IMR-90 (cell line): ENCODE data around the gene RAD51B. TPM values are rescaled to one million over a fixed set of nuclear protein-coding genes. Genes with fewer than 3 reads are reported as not detected.

Experiments used
- ATAC-seq: fragments of 200-7000 bp; cut with Tn5 transposase; 2 replicates; pipeline ENCODE4 v1.9.1; 2020; ENCODE audit warnings: low read depth, mild to moderate bottlenecking, moderate library complexity
- BruUV-seq: library from RNA; stranded (reverse); fragments of 400-500 nt; replicated peaks from 2 replicates; lab custom pipeline; 2021; lab: Mats Ljungman, UMichigan
- CTCF ChIA-PET: fragments of 300-600 bp; formaldehyde crosslinking; extraction: SDS; loops from one replicate; lab custom pipeline; 2021; ENCODE audit warnings: antibody characterized with exemption; lab: Yijun Ruan, JAX
- POLR2A ChIA-PET: fragments of 300-600 bp; sonication (Branson Sonifier 250); formaldehyde crosslinking; loops from one replicate; lab custom pipeline; 2022; ENCODE audit warnings: antibody characterized with exemption; ENCODE audit not compliant: unreplicated experiment; lab: Charles Lee
- DNase-seq: peaks from one replicate; pipeline ENCODE4 v3.0.0; 2013
- H2AFZ ChIP-seq: replicated peaks from 2 replicates; pipeline ENCODE3; 2013; ENCODE audit warnings: low read length, mild to moderate bottlenecking; ENCODE audit not compliant: poor library complexity
- H2AK5ac ChIP-seq: 2 replicates; pipeline ENCODE4 v1.6.1; 2013; ENCODE audit warnings: low read depth, low read length, inconsistent platforms
- H2AK9ac ChIP-seq: replicated peaks from 2 replicates; pipeline ENCODE3; 2013; ENCODE audit warnings: mild to moderate bottlenecking, low read depth, low read length, moderate library complexity; ENCODE audit not compliant: poor library complexity
- H2BK120ac ChIP-seq: 2 replicates; pipeline ENCODE4 v1.6.1; 2013; ENCODE audit warnings: low read depth, low read length, inconsistent platforms
- H2BK15ac ChIP-seq: 3 replicates; pipeline ENCODE4 v1.6.1; 2013; ENCODE audit warnings: low read depth, low read length, inconsistent platforms
- H2BK20ac ChIP-seq: 2 replicates; pipeline ENCODE4 v1.6.1; 2013; ENCODE audit warnings: low read depth, mild to moderate bottlenecking, inconsistent platforms, low read length, moderate library complexity
- H2BK5ac ChIP-seq: 2 replicates; pipeline ENCODE4 v1.6.1; 2013; ENCODE audit warnings: mild to moderate bottlenecking, low read depth, low read length, inconsistent platforms; ENCODE audit not compliant: poor library complexity, severe bottlenecking
- H3K14ac ChIP-seq: replicated peaks from 2 replicates; pipeline ENCODE4 v1.6.1; 2013; ENCODE audit warnings: low read depth, low read length, inconsistent platforms
- H3K18ac ChIP-seq: 2 replicates; pipeline ENCODE4 v1.6.1; 2013; ENCODE audit warnings: low read depth, low read length, control low read depth
- H3K23ac ChIP-seq: 2 replicates; pipeline ENCODE4 v1.6.1; 2013; ENCODE audit warnings: low read depth, low read length, inconsistent platforms
- H3K27ac ChIP-seq: 2 replicates; pipeline ENCODE4 v1.5.1; 2013; ENCODE audit warnings: mild to moderate bottlenecking, control low read depth, low read length; ENCODE audit not compliant: insufficient read depth
- H3K27me3 ChIP-seq: 2 replicates; pipeline ENCODE4 v1.6.1; 2013; ENCODE audit warnings: low read length; ENCODE audit not compliant: control insufficient read depth, insufficient read depth
- H3K36me3 ChIP-seq: 2 replicates; pipeline ENCODE4 v1.6.1; 2013; ENCODE audit warnings: low read length, mixed read lengths; ENCODE audit not compliant: control insufficient read depth, insufficient read depth
- H3K4ac ChIP-seq: 2 replicates; pipeline ENCODE4 v1.6.1; 2013; ENCODE audit warnings: low read depth, low read length, inconsistent platforms
- H3K4me1 ChIP-seq: 2 replicates; pipeline ENCODE4 v1.6.1; 2013; ENCODE audit warnings: low read length, mixed read lengths; ENCODE audit not compliant: control insufficient read depth, insufficient read depth
- H3K4me2 ChIP-seq: 2 replicates; pipeline ENCODE4 v1.6.1; 2013; ENCODE audit warnings: low read depth, mild to moderate bottlenecking, control low read depth, low read length, moderate library complexity
- H3K4me3 ChIP-seq: 2 replicates; pipeline ENCODE4 v1.5.1; 2013; ENCODE audit warnings: low read depth, mild to moderate bottlenecking, control low read depth, low read length, moderate library complexity; ENCODE audit not compliant: insufficient read depth
- H3K56ac ChIP-seq: 2 replicates; pipeline ENCODE4 v1.6.1; 2013; ENCODE audit warnings: low read length, inconsistent platforms; ENCODE audit not compliant: insufficient read depth; ENCODE audit errors: extremely low read depth
- H3K79me1 ChIP-seq, 2 experiments: 2 replicates each; pipeline ENCODE4 v1.6.1; 2013; ENCODE audit warnings: low read length in 2 of 2, inconsistent platforms in 1 of 2, low read depth in 1 of 2
- H3K9ac ChIP-seq: 2 replicates; pipeline ENCODE4 v1.6.1; 2013; ENCODE audit warnings: low read depth, low read length, control low read depth
- H3K9me1 ChIP-seq: 2 replicates; pipeline ENCODE4 v1.6.1; 2013; ENCODE audit warnings: low read length, inconsistent platforms; ENCODE audit not compliant: insufficient read depth
- H3K9me3 ChIP-seq: 2 replicates; pipeline ENCODE4 v1.6.1; 2013; ENCODE audit warnings: low read length; ENCODE audit not compliant: control insufficient read depth, insufficient read depth
- H4K20me1 ChIP-seq: 2 replicates; pipeline ENCODE4 v1.6.1; 2013; ENCODE audit warnings: low read length, inconsistent platforms; ENCODE audit not compliant: insufficient read depth
- H4K5ac ChIP-seq: 2 replicates; pipeline ENCODE4 v1.6.1; 2013; ENCODE audit warnings: mild to moderate bottlenecking, low read depth, low read length, control low read depth
- H4K8ac ChIP-seq, 2 experiments: 2 replicates each; pipeline ENCODE4 v1.6.1; 2013; ENCODE audit warnings: low read depth in 2 of 2, low read length in 2 of 2, control low read depth in 1 of 2, inconsistent platforms in 1 of 2
- H4K91ac ChIP-seq: 2 replicates; pipeline ENCODE4 v1.6.1; 2013; ENCODE audit warnings: low read depth, low read length, inconsistent platforms; ENCODE audit not compliant: insufficient read depth
- ELK1 ChIP-seq: fragments of 150-350 bp; IDR thresholded peaks from 2 replicates; pipeline ENCODE4 v1.6.1; 2016; ENCODE audit warnings: low read depth, mild to moderate bottlenecking, low read length, moderate library complexity, borderline replicate concordance
- NFE2L2 ChIP-seq: fragments of 150-350 bp; IDR thresholded peaks from 2 replicates; pipeline ENCODE4 v1.6.1; 2016; ENCODE audit warnings: low read depth, mild to moderate bottlenecking, low read length
- SMC3 ChIP-seq: fragments of 150-350 bp; IDR thresholded peaks from 2 replicates; pipeline ENCODE4 v1.6.1; 2016; ENCODE audit warnings: low read depth, mild to moderate bottlenecking, antibody characterized with exemption, low read length, moderate library complexity
- WGBS, 2 experiments: methylation state at CpG; one replicate each; pipeline versions ENCODE4 v1.1.5 to v1.1.7; 2013; ENCODE audit warnings: missing lambda C conversion rate in 2 of 2; ENCODE audit not compliant: insufficient read length in 1 of 2; ENCODE audit errors: extremely low coverage in 2 of 2; 5-methylcytosine and 5-hydroxymethylcytosine counted together
- dilution Hi-C: fragments of 300-500 bp; cut with HindIII; formaldehyde crosslinking; loops from one replicate; pipeline ENCODE4 v1.14.3; 2018; ENCODE audit warnings: low sequenced_read_pairs; ENCODE audit not compliant: unreplicated experiment
- in situ Hi-C: fragments of 300-500 bp; cut with MboI; formaldehyde crosslinking; loops from 3 replicates; pipeline ENCODE4 v1.14.3; 2019; ENCODE audit warnings: low sequenced_read_pairs, inconsistent platforms, mixed read lengths
- intact Hi-C: fragments of 100-400 bp; cut with micrococcal nuclease; formaldehyde crosslinking; loops from 2 replicates; pipeline ENCODE4 v1.10.0; 2022
- polyA plus RNA-seq, 3 experiments: library from polyadenylated mRNA; depleted of rRNA; stranded (reverse); fragments of >200 nt; gene quantifications; 2 replicates each; pipeline ENCODE4 v1.2.3, GENCODE V29; 2012; ENCODE audit warnings: low replicate concordance in 1 of 3
- total RNA-seq: library from RNA; depleted of rRNA; stranded (reverse); fragments of >200 nt; gene quantifications from 2 replicates; pipeline ENCODE4 v1.2.3, GENCODE V29; 2012
- TF ChIP-seq, protein P1 (sequence below): fragments of 150-350 bp; IDR thresholded peaks from 2 replicates; pipeline ENCODE4 v1.6.1; 2017; ENCODE audit warnings: mild to moderate bottlenecking, antibody characterized with exemption, low read length, low read depth

Gene RAD51B
- total and polyA plus RNA-seq, 2 of the 4 experiments (the other 2 are of a cell fraction), result 5.1 to 18.8 TPM

DNA sequence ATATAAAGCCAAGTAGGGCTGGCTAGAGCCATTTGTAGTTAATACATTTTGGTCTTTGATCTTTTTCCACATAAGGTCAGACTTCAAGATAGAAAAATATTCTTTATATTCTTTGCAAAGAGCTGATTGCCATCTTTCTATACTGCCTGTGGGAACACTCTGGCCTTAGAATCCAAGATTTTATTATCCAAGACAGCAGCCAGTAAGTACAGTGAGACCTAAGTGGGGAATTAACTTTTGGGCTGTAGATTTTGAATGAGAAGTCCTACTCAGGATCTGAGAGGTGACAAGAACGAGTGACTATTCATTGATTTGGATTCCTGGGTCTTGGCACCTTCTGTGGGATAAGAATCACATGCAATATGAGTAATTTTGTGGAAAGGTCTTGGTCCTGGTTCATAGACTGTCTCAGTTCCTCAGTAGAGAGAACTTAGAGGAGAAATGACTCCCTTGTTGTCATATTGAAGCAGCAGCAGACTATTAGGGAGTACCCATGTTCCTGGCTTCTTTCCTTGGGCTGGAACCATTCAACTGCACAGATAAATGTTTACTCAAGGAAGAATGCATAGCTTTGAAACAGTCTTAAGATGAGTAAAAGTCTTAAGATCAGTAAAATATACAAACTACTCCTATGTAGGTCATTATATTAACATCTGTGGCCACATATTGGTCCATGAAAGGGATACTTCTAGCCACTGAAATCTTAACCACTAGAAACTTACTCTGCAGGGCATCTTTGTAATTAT lies 353.8 kb downstream of the RAD51B start:
- TF ChIP-seq ELK1 (no peak), SMC3 (no peak), NFE2L2 (no peak)
- TF ChIP-seq, protein P1, sequence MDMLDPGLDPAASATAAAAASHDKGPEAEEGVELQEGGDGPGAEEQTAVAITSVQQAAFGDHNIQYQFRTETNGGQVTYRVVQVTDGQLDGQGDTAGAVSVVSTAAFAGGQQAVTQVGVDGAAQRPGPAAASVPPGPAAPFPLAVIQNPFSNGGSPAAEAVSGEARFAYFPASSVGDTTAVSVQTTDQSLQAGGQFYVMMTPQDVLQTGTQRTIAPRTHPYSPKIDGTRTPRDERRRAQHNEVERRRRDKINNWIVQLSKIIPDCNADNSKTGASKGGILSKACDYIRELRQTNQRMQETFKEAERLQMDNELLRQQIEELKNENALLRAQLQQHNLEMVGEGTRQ, result no peak
- intact Hi-C loops, result no loop called here
- no peaks in the 10 kb centered on the region for H3K36me3 ChIP-seq
- peaks cover 11% of the 10 kb centered on the region for H3K4me1 ChIP-seq
- no CpG with 5 or more reads among the region's 1 CpG for WGBS, 2 experiments
- H3K4me2 ChIP-seq, result peak overlapping the region; percentile 43; the same call in 1 of the 2 replicates
- H2AK5ac ChIP-seq, result no peak overlapping the region
- no peak overlapping the region for H4K8ac ChIP-seq
- peaks cover 3% of the 10 kb centered on the region for H3K9me1 ChIP-seq
- DNase-seq, result peak; percentile 84
- peak overlapping the region; percentile 76 for H2BK5ac ChIP-seq
- peak overlapping the region; percentile 79; the same call in 1 of the 2 replicates for H4K5ac ChIP-seq
- no peaks in the 10 kb centered on the region; the same call in 1 of the 2 replicates for H4K20me1 ChIP-seq
- H3K14ac ChIP-seq, result peak overlapping the region; percentile 41; the same call in 1 of the 2 replicates
- no peak overlapping the region for H3K27ac ChIP-seq
- H2BK15ac ChIP-seq, result no peak overlapping the region; the same call in 2 of the 3 replicates
- no peaks in the 10 kb centered on the region for H3K9me3 ChIP-seq
- no peak overlapping the region for H3K4me3 ChIP-seq
- no TSS peak for BruUV-seq
- H3K27me3 ChIP-seq, result no peaks in the 10 kb centered on the region
- in situ Hi-C loops, result no loop called here
- H3K4ac ChIP-seq, result no peak overlapping the region
- ChIA-PET POLR2A (no interaction called here), CTCF (interaction anchor here (0.6 kb wide), 1 partner anchor 214 kb away, joined by 3 read pairs; no protein-coding TSS in a partner anchor)
- dilution Hi-C loops, result no loop called here
- ATAC-seq, result peak; percentile 92
- H3K18ac ChIP-seq, result peak overlapping the region; percentile 90; the same call in 1 of the 2 replicates
- H3K56ac ChIP-seq, result no peak overlapping the region
- no peaks in the 10 kb centered on the region for H3K79me1 ChIP-seq
- H2AK9ac ChIP-seq, result no peak overlapping the region
- H3K23ac ChIP-seq, result no peak overlapping the region
- H3K9ac ChIP-seq, result no peak overlapping the region
- H2BK20ac ChIP-seq, result peak overlapping the region; percentile 79; the same call in 1 of the 2 replicates
- no peak overlapping the region for H2AFZ ChIP-seq
- 0 out of 2 replicates have a peak overlapping the region, but pooled peaks have one; percentile 25 for H4K91ac ChIP-seq
- H2BK120ac ChIP-seq, result peak overlapping the region; percentile 47
